ENCODE data around the gene DEFB125.

Gene DEFB125

DNA sequence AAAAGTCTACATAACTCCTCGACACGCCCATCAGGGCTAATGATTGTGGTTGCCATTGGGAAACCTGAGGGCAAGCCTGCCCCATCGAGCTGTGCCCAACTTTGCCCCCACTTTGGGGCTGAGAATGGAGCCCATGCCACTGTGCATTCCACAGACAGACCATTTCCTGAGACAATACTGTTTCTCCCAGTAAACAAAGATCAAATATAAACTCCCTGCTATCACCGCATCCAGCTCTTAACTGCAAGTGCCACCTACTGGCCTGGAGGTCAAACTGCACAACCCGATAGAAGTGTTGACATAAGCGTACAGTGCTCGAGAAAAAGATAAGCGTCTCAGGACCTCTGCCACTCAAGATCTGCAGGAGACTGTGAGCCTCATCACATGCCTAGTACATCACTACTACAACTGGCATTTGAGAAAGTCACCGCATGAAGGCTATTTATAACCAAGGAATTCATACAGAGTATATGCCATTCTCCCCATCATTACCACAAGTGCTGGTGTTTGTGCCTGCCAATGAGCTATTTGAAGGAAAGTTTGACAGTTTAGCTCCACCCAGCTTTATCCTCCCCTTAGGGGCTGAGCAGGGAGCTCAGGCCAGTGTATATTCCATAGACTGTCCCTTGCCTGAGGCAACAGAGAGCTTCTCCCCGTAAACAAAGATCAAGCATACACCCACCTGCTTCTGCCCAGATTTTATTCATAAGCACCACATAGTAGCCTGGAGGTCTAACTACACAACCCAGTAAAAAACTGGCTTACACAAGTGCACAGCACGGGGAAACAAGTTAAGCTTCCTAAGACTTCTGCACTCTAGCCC lies 50.4 kb downstream of the DEFB125 start:
- no peak overlapping the region for H3K9ac ChIP-seq (ENCODE audit: low read length)
- no peaks in the 10 kb centered on the region for H3K9me2 ChIP-seq (replicated peaks; ENCODE audit: insufficient read depth, low read length)
- H2AFZ ChIP-seq (ENCODE audit: low read length) = peak overlapping the region; percentile 64
- no peaks in the 10 kb centered on the region for H3F3A ChIP-seq (ENCODE audit: insufficient read depth, low read length)
- no peaks in the 10 kb centered on the region for H4K20me1 ChIP-seq (ENCODE audit: insufficient read depth, low read length)
- peak overlapping the region; percentile 40; the same call in 1 of the 2 replicates for H3K4me2 ChIP-seq (ENCODE audit: low read depth, low read length)
- H3K9me3 ChIP-seq (replicated peaks; ENCODE audit: insufficient read depth, low read length) = no peaks in the 10 kb centered on the region
- DNase-seq = peak; percentile 62
- H3K27me3 ChIP-seq (replicated peaks; ENCODE audit: insufficient read depth, low read length) = no peaks in the 10 kb centered on the region
- peak overlapping the region; percentile 36; the same call in 1 of the 2 replicates for H3K4me3 ChIP-seq (ENCODE audit: low read length)
- no peaks in the 10 kb centered on the region for H3K4me1 ChIP-seq (ENCODE audit: low read length)
- no peak for TF ChIP-seq EZH2phosphoT487 (IDR thresholded peaks at IDR 0.05; ENCODE audit: low read length)
- TF ChIP-seq, protein P1, sequence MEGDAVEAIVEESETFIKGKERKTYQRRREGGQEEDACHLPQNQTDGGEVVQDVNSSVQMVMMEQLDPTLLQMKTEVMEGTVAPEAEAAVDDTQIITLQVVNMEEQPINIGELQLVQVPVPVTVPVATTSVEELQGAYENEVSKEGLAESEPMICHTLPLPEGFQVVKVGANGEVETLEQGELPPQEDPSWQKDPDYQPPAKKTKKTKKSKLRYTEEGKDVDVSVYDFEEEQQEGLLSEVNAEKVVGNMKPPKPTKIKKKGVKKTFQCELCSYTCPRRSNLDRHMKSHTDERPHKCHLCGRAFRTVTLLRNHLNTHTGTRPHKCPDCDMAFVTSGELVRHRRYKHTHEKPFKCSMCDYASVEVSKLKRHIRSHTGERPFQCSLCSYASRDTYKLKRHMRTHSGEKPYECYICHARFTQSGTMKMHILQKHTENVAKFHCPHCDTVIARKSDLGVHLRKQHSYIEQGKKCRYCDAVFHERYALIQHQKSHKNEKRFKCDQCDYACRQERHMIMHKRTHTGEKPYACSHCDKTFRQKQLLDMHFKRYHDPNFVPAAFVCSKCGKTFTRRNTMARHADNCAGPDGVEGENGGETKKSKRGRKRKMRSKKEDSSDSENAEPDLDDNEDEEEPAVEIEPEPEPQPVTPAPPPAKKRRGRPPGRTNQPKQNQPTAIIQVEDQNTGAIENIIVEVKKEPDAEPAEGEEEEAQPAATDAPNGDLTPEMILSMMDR (IDR thresholded peaks at IDR 0.05; ENCODE audit: low read length) = peak; percentile 71
- H3K79me2 ChIP-seq (ENCODE audit: low read length) = no peaks in the 10 kb centered on the region
- no peaks in the 10 kb centered on the region for H3K36me3 ChIP-seq (replicated peaks; ENCODE audit: insufficient read depth, low read length)
- no peak overlapping the region for H3K27ac ChIP-seq (ENCODE audit: low read length)

DNA sequence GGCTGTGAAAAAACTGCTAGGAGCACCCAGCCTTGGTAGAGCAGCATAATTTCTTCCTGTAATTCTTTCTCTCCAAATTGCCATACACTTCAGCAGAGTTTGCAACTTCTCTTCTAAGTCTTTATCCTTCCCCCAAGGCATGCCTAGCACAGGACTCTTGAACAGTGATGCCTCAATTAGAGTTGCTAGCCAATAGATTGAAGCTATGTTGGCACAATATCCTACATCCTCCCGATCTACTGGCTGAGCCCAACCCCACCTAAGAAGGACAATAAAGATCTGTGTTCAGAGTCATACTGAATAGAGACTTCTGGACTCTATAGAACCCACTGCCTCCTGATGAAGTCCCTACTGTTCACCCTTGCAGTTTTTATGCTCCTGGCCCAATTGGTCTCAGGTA lies 54.8 kb downstream of the DEFB125 start, which contains the start of gene DEFB126:
DEFB126 (plus strand) TSS at position 301 of the 400 bp plus-strand sequence; CDS start at position 340, 39 bp downstream.
- H4K20me1 ChIP-seq (ENCODE audit: insufficient read depth, low read length) = no peaks in the 10 kb centered on the region
- no peak within 1 kb of the TSS for H3K27ac ChIP-seq (ENCODE audit: low read length)
- no peak within 1 kb of the TSS for H3K4me2 ChIP-seq (ENCODE audit: low read depth, low read length)
- DNase-seq = no peak
- H3K9me2 ChIP-seq (replicated peaks; ENCODE audit: insufficient read depth, low read length) = no peaks in the 10 kb centered on the region
- H3K27me3 ChIP-seq (replicated peaks; ENCODE audit: insufficient read depth, low read length) = no peaks in the 10 kb centered on the region
- H3K9me3 ChIP-seq (replicated peaks; ENCODE audit: insufficient read depth, low read length) = no peaks in the 10 kb centered on the region
- H3K9ac ChIP-seq (ENCODE audit: low read length) = no peak within 1 kb of the TSS
- no peak for TF ChIP-seq EZH2phosphoT487 (IDR thresholded peaks at IDR 0.05; ENCODE audit: low read length)
- TF ChIP-seq EZH2 (optimal IDR thresholded peaks at IDR 0.05; ENCODE audit: low read depth, low read length) = no peak
- TF ChIP-seq, protein P1 (IDR thresholded peaks at IDR 0.05; ENCODE audit: low read length) = no peak
- no peaks in the 10 kb centered on the region for H3F3A ChIP-seq (ENCODE audit: insufficient read depth, low read length)
- no peak within 1 kb of the TSS for H2AFZ ChIP-seq (ENCODE audit: low read length)
- no peaks in the 10 kb centered on the region for H3K4me1 ChIP-seq (ENCODE audit: low read length)
- H3K79me2 ChIP-seq (ENCODE audit: low read length) = no peaks in the 10 kb centered on the region
- H3K36me3 ChIP-seq (replicated peaks; ENCODE audit: insufficient read depth, low read length) = no peaks in the 10 kb centered on the region
- no peak within 1 kb of the TSS for H3K4me3 ChIP-seq (ENCODE audit: low read length)

DNA sequence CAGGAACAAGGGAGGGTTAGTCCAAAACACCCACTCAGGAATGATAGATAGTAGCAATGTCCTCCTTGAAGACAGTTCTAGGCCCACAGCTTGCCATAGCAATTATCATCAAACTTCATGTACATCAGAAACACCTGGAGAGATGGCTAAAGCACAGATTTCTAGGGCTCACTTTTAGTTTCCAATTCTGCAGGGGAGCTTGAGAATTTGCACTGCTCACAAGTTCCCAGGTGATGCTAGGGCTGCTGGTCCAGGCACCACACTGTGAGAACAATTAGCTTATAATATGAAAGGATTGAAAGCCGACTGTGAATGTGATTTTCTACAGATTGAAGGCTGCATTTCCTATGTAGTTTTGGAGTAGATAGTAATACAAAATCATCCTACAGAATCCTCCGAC lies 58.4 kb downstream of the DEFB125 start:
- Histone ChIP-seq H2AFZ (ENCODE audit: low read length) (no peak overlapping the region), H3K4me1 (ENCODE audit: low read length) (no peaks in the 10 kb centered on the region), H3K9me2 (replicated peaks; ENCODE audit: insufficient read depth, low read length) (no peaks in the 10 kb centered on the region), H3F3A (ENCODE audit: insufficient read depth, low read length) (no peaks in the 10 kb centered on the region), H3K4me3 (ENCODE audit: low read length) (no peak overlapping the region), H3K9me3 (replicated peaks; ENCODE audit: insufficient read depth, low read length) (no peaks in the 10 kb centered on the region), H3K4me2 (ENCODE audit: low read depth, low read length) (no peak overlapping the region), H3K36me3 (replicated peaks; ENCODE audit: insufficient read depth, low read length) (no peaks in the 10 kb centered on the region), H3K79me2 (ENCODE audit: low read length) (no peaks in the 10 kb centered on the region), H3K27ac (ENCODE audit: low read length) (no peak overlapping the region), H3K9ac (ENCODE audit: low read length) (no peak overlapping the region), H3K27me3 (replicated peaks; ENCODE audit: insufficient read depth, low read length) (no peaks in the 10 kb centered on the region), H4K20me1 (ENCODE audit: insufficient read depth, low read length) (no peaks in the 10 kb centered on the region)
- TF ChIP-seq EZH2 (optimal IDR thresholded peaks at IDR 0.05; ENCODE audit: low read depth, low read length) (no peak), EZH2phosphoT487 (IDR thresholded peaks at IDR 0.05; ENCODE audit: low read length) (no peak)
- TF ChIP-seq, protein P1 (IDR thresholded peaks at IDR 0.05; ENCODE audit: low read length) = no peak
- DNase-seq = no peak

Measured in MM.1S (cell line).